ENCODE results near the gene CRELD1.
"Not testable (repeated sequence)": the region's sequence is repeated elsewhere in the genome, so short reads cannot be mapped to it uniquely, and the experiment has no call there.

CRELD1 gene

GRCh38 chr3:9935966-9936510 is 2.4 kb downstream of the CRELD1 start:
- DNase-seq, result no peak

GRCh38 chr3:9937486-9938238 is 4.0 kb downstream of the CRELD1 start:
- no peak for DNase-seq

- no peak for DNase-seq
Observed at GRCh38 chr3:9938966-9939365, 5.3 kb downstream of the CRELD1 start.

- not testable (repeated sequence) for DNase-seq
Observed at GRCh38 chr3:9939906-9940305, 6.3 kb downstream of the CRELD1 start.

- no peak for DNase-seq
Observed at GRCh38 chr3:9940746-9941145, 7.1 kb downstream of the CRELD1 start.

- DNase-seq, result no peak
Observed at GRCh38 chr3:9942164-9942563, 8.5 kb downstream of the CRELD1 start.

- DNase-seq, result no peak
Observed at GRCh38 chr3:9942934-9943690, 9.5 kb downstream of the CRELD1 start.

- DNase-seq, result no peak
Observed at GRCh38 chr3:9944271-9944670, 10.6 kb downstream of the CRELD1 start.

GRCh38 chr3:9945358-9945757 is 11.7 kb downstream of the CRELD1 start:
- no peak for DNase-seq

GRCh38 chr3:9946112-9947024 is 12.7 kb downstream of the CRELD1 start:
- DNase-seq, result peak; percentile 94

GRCh38 chr3:9947025-9947995 is 13.7 kb downstream of the CRELD1 start:
- DNase-seq, result peak; percentile 82

GRCh38 chr3:9948586-9948985 is 15.0 kb downstream of the CRELD1 start:
- no peak for DNase-seq

GRCh38 chr3:9949115-9949514 is 15.5 kb downstream of the CRELD1 start:
- DNase-seq, result no peak

GRCh38 chr3:9949626-9950025 is 16.0 kb downstream of the CRELD1 start:
- no peak for DNase-seq

- DNase-seq, result no peak
Observed at GRCh38 chr3:9951126-9951525, 17.5 kb downstream of the CRELD1 start.

- no peak for DNase-seq
Observed at GRCh38 chr3:9951598-9951961, 17.9 kb downstream of the CRELD1 start.

GRCh38 chr3:9951962-9952805 is 18.6 kb downstream of the CRELD1 start, which contains the start of gene PRRT3:
Gene PRRT3 (minus strand): TSS chr3:9952408. CDS start chr3:9950115, 2,293 bp downstream.
- peak; percentile 72 for DNase-seq

- DNase-seq, result no peak
Observed at GRCh38 chr3:9955067-9955502, 21.5 kb downstream of the CRELD1 start.

- DNase-seq, result no peak
Observed at GRCh38 chr3:9955611-9956352, 22.1 kb downstream of the CRELD1 start.

- no peak for DNase-seq
Observed at GRCh38 chr3:9957214-9957613, 23.6 kb downstream of the CRELD1 start.

Data from eye (tissue), 1 donor.